ENCODE data around the gene PRKAA1.

Gene PRKAA1

GRCh38 chr5:40798012-40798800 lies at the start of gene PRKAA1:
TSS of gene PRKAA1 (minus strand) at chr5:40798374. CDS start at chr5:40798189, 185 bp downstream.
- DNase-seq (ENCODE audit: low read depth), result peak; percentile 82

GRCh38 chr5:40847525-40847924 lies 49.4 kb upstream of the PRKAA1 start:
- DNase-seq (ENCODE audit: low read depth), result no peak

GRCh38 chr5:40846371-40846770 lies 48.2 kb upstream of the PRKAA1 start:
- DNase-seq (ENCODE audit: low read depth), result no peak

- DNase-seq (ENCODE audit: low read depth), result no peak
Observed at GRCh38 chr5:40844565-40844964, 46.4 kb upstream of the PRKAA1 start.

- DNase-seq (ENCODE audit: low read depth), result no peak
Observed at GRCh38 chr5:40842351-40842750, 44.2 kb upstream of the PRKAA1 start.

GRCh38 chr5:40841068-40841805 lies 43.1 kb upstream of the PRKAA1 start, which contains the start of gene CARD6:
TSS of gene CARD6 (plus strand) at chr5:40841367. CDS start at chr5:40841383, 16 bp downstream.
- DNase-seq (ENCODE audit: low read depth), result no peak

GRCh38 chr5:40838086-40838485 lies 39.9 kb upstream of the PRKAA1 start:
- DNase-seq (ENCODE audit: low read depth), result no peak

- peak; percentile 95 for DNase-seq (ENCODE audit: low read depth)
Observed at GRCh38 chr5:40834849-40835787, 36.9 kb upstream of the PRKAA1 start, which contains the start of gene RPL37. TSS of gene RPL37 (minus strand) at chr5:40835222. CDS start at chr5:40835185, 37 bp downstream.

GRCh38 chr5:40834391-40834848 lies 36.2 kb upstream of the PRKAA1 start:
- no peak for DNase-seq (ENCODE audit: low read depth)

- DNase-seq (ENCODE audit: low read depth), result no peak
Observed at GRCh38 chr5:40833712-40834229, 35.6 kb upstream of the PRKAA1 start.

GRCh38 chr5:40832345-40832744 lies 34.2 kb upstream of the PRKAA1 start:
- DNase-seq (ENCODE audit: low read depth), result no peak

GRCh38 chr5:40831346-40832210 lies 33.4 kb upstream of the PRKAA1 start:
- DNase-seq (ENCODE audit: low read depth), result no peak

GRCh38 chr5:40829748-40830533 lies 31.8 kb upstream of the PRKAA1 start:
- DNase-seq (ENCODE audit: low read depth), result no peak

GRCh38 chr5:40828690-40829661 lies 30.8 kb upstream of the PRKAA1 start:
- DNase-seq (ENCODE audit: low read depth), result no peak

- no peak for DNase-seq (ENCODE audit: low read depth)
Observed at GRCh38 chr5:40828021-40828631, 30.0 kb upstream of the PRKAA1 start.

- DNase-seq (ENCODE audit: low read depth), result no peak
Observed at GRCh38 chr5:40827188-40827977, 29.2 kb upstream of the PRKAA1 start.

- DNase-seq (ENCODE audit: low read depth), result no peak
Observed at GRCh38 chr5:40826489-40827187, 28.5 kb upstream of the PRKAA1 start.
